GM21381 (cell line): ENCODE results near the gene KLHL3.
"Not testable (repeated sequence)": the region's sequence is repeated elsewhere in the genome, so short reads cannot be mapped to it uniquely, and the experiment has no call there.

Source experiments
- ATAC-seq: cut with Tn5 transposase; IDR thresholded peaks from one replicate; pipeline ENCODE4 v1.9.1; 2021; ENCODE audit warnings: mild to moderate bottlenecking, moderate library complexity; ENCODE audit not compliant: unreplicated experiment

The KLHL3 gene

GRCh38 chr5:137735555-137736284 lies at the start of gene KLHL3:
Gene KLHL3 (minus strand): TSS chr5:137736089. CDS start chr5:137735646, 443 bp downstream.
- ATAC-seq: peak; percentile 57

GRCh38 chr5:137782984-137783536 lies 47.2 kb upstream of the KLHL3 start:
- ATAC-seq: no peak

GRCh38 chr5:137782055-137782454 lies 46.2 kb upstream of the KLHL3 start:
- ATAC-seq: no peak

GRCh38 chr5:137778772-137779564 lies 43.1 kb upstream of the KLHL3 start:
- no peak for ATAC-seq

GRCh38 chr5:137767937-137768336 lies 32.0 kb upstream of the KLHL3 start:
- not testable (repeated sequence) for ATAC-seq

- ATAC-seq: no peak
Observed at GRCh38 chr5:137761566-137761965, 25.7 kb upstream of the KLHL3 start.

GRCh38 chr5:137760719-137761516 lies 25.0 kb upstream of the KLHL3 start:
- ATAC-seq: no peak

GRCh38 chr5:137760294-137760693 lies 24.4 kb upstream of the KLHL3 start:
- no peak for ATAC-seq

GRCh38 chr5:137758715-137759306 lies 22.9 kb upstream of the KLHL3 start:
- ATAC-seq: peak; percentile 25

GRCh38 chr5:137758121-137758520 lies 22.2 kb upstream of the KLHL3 start:
- no peak for ATAC-seq

- no peak for ATAC-seq
Observed at GRCh38 chr5:137757634-137758033, 21.7 kb upstream of the KLHL3 start.

GRCh38 chr5:137754961-137755762 lies 19.3 kb upstream of the KLHL3 start:
- ATAC-seq: peak; percentile 15

GRCh38 chr5:137754188-137754960 lies 18.5 kb upstream of the KLHL3 start, which contains the start of gene HNRNPA0:
Gene HNRNPA0 (minus strand): TSS chr5:137754363. CDS start chr5:137754066, 297 bp downstream.
- ATAC-seq: peak; percentile 73

- ATAC-seq: peak; percentile 8
Observed at GRCh38 chr5:137753691-137754187, 17.9 kb upstream of the KLHL3 start.

- no peak for ATAC-seq
Observed at GRCh38 chr5:137752905-137753690, 17.2 kb upstream of the KLHL3 start.

- ATAC-seq: no peak
Observed at GRCh38 chr5:137751869-137752491, 16.1 kb upstream of the KLHL3 start.

GRCh38 chr5:137750436-137750835 lies 14.5 kb upstream of the KLHL3 start:
- no peak for ATAC-seq
